HEK293 (cell line): ENCODE results near the gene COPZ1.

Experiments
- CTCF ChIA-PET: fragments of 350-600 bp; formaldehyde crosslinking; extraction: SDS; loops from one replicate; lab custom pipeline; 2021; ENCODE audit warnings: antibody characterized with exemption; lab: Yijun Ruan, JAX
- POLR2A ChIA-PET: fragments of 300-600 bp; formaldehyde crosslinking; extraction: SDS; loops from one replicate; lab custom pipeline; 2020; ENCODE audit warnings: antibody characterized with exemption, inconsistent platforms; lab: Yijun Ruan, JAX
- H3K27ac ChIP-seq: fragments of 200-500 bp; sonication (Bioruptor generic); 2 replicates; pipeline ENCODE4 v1.5.1; 2014; ENCODE audit warnings: low read depth, low read length, control low read depth, inconsistent platforms; ENCODE audit errors: extremely low read depth
- H3K36me3 ChIP-seq, 2 experiments: fragments of 200-500 bp in 1 of 2; sonication (Bioruptor generic) in 1 of 2; 1 replicate in 1 of 2; 2 replicates in 1 of 2; pipeline ENCODE4 v1.5.1; 2014 to 2017; ENCODE audit warnings: inconsistent platforms in 2 of 2, low read length in 2 of 2; ENCODE audit not compliant: control insufficient read depth in 2 of 2, insufficient read depth in 1 of 2
- H3K4me1 ChIP-seq: fragments of 200-500 bp; sonication (Bioruptor generic); 2 replicates; pipeline ENCODE4 v1.5.1; 2014; ENCODE audit warnings: mild to moderate bottlenecking, low read length, inconsistent platforms; ENCODE audit not compliant: control insufficient read depth, insufficient read depth
- H3K4me3 ChIP-seq: 2 replicates; pipeline ENCODE4 v1.5.1; 2011; ENCODE audit warnings: low read depth, mild to moderate bottlenecking, control low read depth, low read length, moderate library complexity
- H3K9me3 ChIP-seq: fragments of 200-500 bp; sonication (Bioruptor generic); 2 replicates; pipeline ENCODE4 v1.5.1; 2014; ENCODE audit warnings: low read depth, low read length, inconsistent platforms; ENCODE audit not compliant: control insufficient read depth, insufficient read depth
- BCL11B ChIP-seq: fragments of 450-650 bp; formaldehyde crosslinking; IDR thresholded peaks from 2 replicates; pipeline ENCODE4 v1.5.1; 2016; ENCODE audit warnings: low read depth, missing biosample characterization, missing genetic modification characterization
- CTCF ChIP-seq: fragments of 450-650 bp; formaldehyde crosslinking; IDR thresholded peaks from 2 replicates; pipeline ENCODE4 v1.5.1; 2016; ENCODE audit warnings: missing biosample characterization, missing genetic modification characterization
- IKZF3 ChIP-seq: fragments of 450-650 bp; IDR thresholded peaks from 2 replicates; pipeline ENCODE4 v1.5.0; 2018; ENCODE audit warnings: missing biosample characterization, mild to moderate bottlenecking, missing genetic modification characterization, moderate library complexity
- KLF8 ChIP-seq: fragments of 450-650 bp; formaldehyde crosslinking; IDR thresholded peaks from 2 replicates; pipeline ENCODE4 v1.5.1; 2016; ENCODE audit warnings: missing biosample characterization, missing genetic modification characterization
- PATZ1 ChIP-seq: fragments of 450-650 bp; formaldehyde crosslinking; IDR thresholded peaks from 2 replicates; pipeline ENCODE4 v1.5.1; 2016; ENCODE audit warnings: missing biosample characterization, missing genetic modification characterization
- ZBTB17 ChIP-seq: fragments of 450-650 bp; formaldehyde crosslinking; IDR thresholded peaks from 2 replicates; pipeline ENCODE4 v1.5.1; 2016; ENCODE audit warnings: missing biosample characterization, missing genetic modification characterization
- ZNF2 ChIP-seq: fragments of 450-650 bp; formaldehyde crosslinking; IDR thresholded peaks from 2 replicates; pipeline ENCODE4 v1.5.1; 2016; ENCODE audit warnings: missing biosample characterization, missing genetic modification characterization
- ZNF24 ChIP-seq: fragments of 450-650 bp; formaldehyde crosslinking; IDR thresholded peaks from 2 replicates; pipeline ENCODE4 v1.5.1; 2016; ENCODE audit warnings: missing biosample characterization, missing genetic modification characterization
- ZNF366 ChIP-seq: fragments of 450-650 bp; formaldehyde crosslinking; conservative IDR thresholded peaks from 2 replicates; pipeline ENCODE4 v1.5.1; 2016; ENCODE audit warnings: missing biosample characterization, missing genetic modification characterization
- ZNF394 ChIP-seq: fragments of 450-650 bp; formaldehyde crosslinking; IDR thresholded peaks from 2 replicates; pipeline ENCODE4 v1.5.1; 2016; ENCODE audit warnings: missing biosample characterization, missing genetic modification characterization, mild to moderate bottlenecking, moderate library complexity, borderline replicate concordance
- ZNF423 ChIP-seq: fragments of 450-650 bp; formaldehyde crosslinking; IDR thresholded peaks from 2 replicates; pipeline ENCODE4 v1.5.1; 2016; ENCODE audit warnings: missing biosample characterization, missing genetic modification characterization
- ZNF544 ChIP-seq: fragments of 450-650 bp; formaldehyde crosslinking; IDR thresholded peaks from 2 replicates; pipeline ENCODE4 v1.5.0; 2017; ENCODE audit warnings: missing biosample characterization, missing genetic modification characterization
- ZNF580 ChIP-seq: fragments of 450-650 bp; formaldehyde crosslinking; IDR thresholded peaks from 2 replicates; pipeline ENCODE4 v1.5.1; 2016; ENCODE audit warnings: missing biosample characterization, missing genetic modification characterization
- ZNF600 ChIP-seq: fragments of 450-650 bp; formaldehyde crosslinking; IDR thresholded peaks from 2 replicates; pipeline ENCODE4 v1.5.1; 2016; ENCODE audit warnings: missing biosample characterization, missing genetic modification characterization
- ZNF654 ChIP-seq: fragments of 450-650 bp; formaldehyde crosslinking; IDR thresholded peaks from 2 replicates; pipeline ENCODE4 v1.5.1; 2016; ENCODE audit warnings: low read depth, missing biosample characterization, missing genetic modification characterization
- ZXDB ChIP-seq: fragments of 450-650 bp; formaldehyde crosslinking; IDR thresholded peaks from 2 replicates; pipeline ENCODE4 v1.5.1; 2016; ENCODE audit warnings: missing biosample characterization, missing genetic modification characterization

Gene COPZ1

GRCh38 chr12:54294152-54294952 is 30.6 kb upstream of the COPZ1 start:
- H3K27ac ChIP-seq: no peak overlapping the region
- no peaks in the 10 kb centered on the region for H3K4me1 ChIP-seq
- TF ChIP-seq ZNF654 (tag by site-specific recombination): peak; percentile 53
- TF ChIP-seq ZNF580 (tag by site-specific recombination): peak; percentile 82; the same call in 1 of the 2 replicates
- 0 out of 2 replicates have a peak, but pooled peaks have one; percentile 4 for TF ChIP-seq ZBTB17
- TF ChIP-seq IKZF3: peak; percentile 47; the same call in 1 of the 2 replicates
- no peak for TF ChIP-seq ZNF544
- TF ChIP-seq ZXDB (tag by site-specific recombination): 0 out of 2 replicates have a peak, but pooled peaks have one; percentile 18
- no peak for TF ChIP-seq ZNF24 (tag by site-specific recombination)
- 0 out of 2 replicates have a peak, but pooled peaks have one; percentile 19 for TF ChIP-seq PATZ1 (tag by site-specific recombination)
- TF ChIP-seq CTCF (tag by site-specific recombination): peak; percentile 69
- TF ChIP-seq ZNF394 (tag by site-specific recombination): no peak
- peak; percentile 61; the same call in 1 of the 2 replicates for TF ChIP-seq ZNF2
- TF ChIP-seq ZNF423 (tag by site-specific recombination): 0 out of 2 replicates have a peak, but pooled peaks have one; percentile 43
- TF ChIP-seq BCL11B: 0 out of 2 replicates have a peak, but pooled peaks have one; percentile 36
- ChIA-PET CTCF (interaction anchor here (0.6 to 5.6 kb wide), 27 partner anchors 8 to 1200 kb away, joined by 3 to 63 read pairs (median 7); partner anchors contain the start of gene COPZ1), POLR2A (interaction anchor here (1.2 to 6.0 kb wide), 5 partner anchors 8 to 65 kb away, joined by 3 to 37 read pairs (median 8); partner anchors contain the start of genes CBX5, COPZ1 and HNRNPA1)
- H3K36me3 ChIP-seq: no peaks in the 10 kb centered on the region
- no peaks in the 10 kb centered on the region for H3K9me3 ChIP-seq
- H3K4me3 ChIP-seq: no peak overlapping the region

GRCh38 chr12:54294953-54295566 is 29.9 kb upstream of the COPZ1 start:
- peak; percentile 61 for TF ChIP-seq ZNF366 (tag by site-specific recombination)
- TF ChIP-seq IKZF3: peak; percentile 23
- no peak for TF ChIP-seq KLF8
- peak; percentile 82 for TF ChIP-seq ZNF600 (tag by site-specific recombination)
- H3K27ac ChIP-seq: no peak overlapping the region
- POLR2A ChIA-PET: interaction anchor here (1.6 to 6.0 kb wide), 3 partner anchors 8 to 29 kb away, joined by 5 to 37 read pairs (median 8); partner anchors contain the start of genes CBX5, COPZ1 and HNRNPA1
- no peaks in the 10 kb centered on the region for H3K4me1 ChIP-seq
- H3K36me3 ChIP-seq: no peaks in the 10 kb centered on the region
- CTCF ChIA-PET: interaction anchor here (0.6 to 5.6 kb wide), 19 partner anchors 9 to 85 kb away, joined by 3 to 63 read pairs (median 9); partner anchors contain the start of gene COPZ1
- H3K9me3 ChIP-seq: no peaks in the 10 kb centered on the region
- H3K4me3 ChIP-seq: no peak overlapping the region
